Measurements from ENCODE around the gene METTL16. TPM values are rescaled to one million over a fixed set of nuclear protein-coding genes. Genes with fewer than 3 reads are reported as not detected.

Gene METTL16
- total RNA-seq, 1 donor from 2014 or later: 17.6 TPM

- Histone ChIP-seq H3K36me3 (ENCODE audit: control insufficient read depth, insufficient read depth, low read length) (peaks cover 10% of the 10 kb centered on the region), H3K27me3 (ENCODE audit: control insufficient read depth, insufficient read depth, low read length) (no peaks in the 10 kb centered on the region), H3K4me3 (ENCODE audit: low read depth, low read length) (no peak overlapping the region)
- FAIRE-seq (no peak), DNase-seq (ENCODE audit: low read depth) (no peak)
- TF ChIP-seq CTCF (IDR thresholded peaks at IDR 0.05; ENCODE audit: insufficient read depth, low read length, severe bottlenecking): no peak
Observed at GRCh38 chr17:2475056-2475455, 36.6 kb downstream of the METTL16 start.

GRCh38 chr17:2474371-2474770, 37.3 kb downstream of the METTL16 start:
- no peak overlapping the region for H3K4me3 ChIP-seq (ENCODE audit: low read depth, low read length)
- H3K36me3 ChIP-seq (ENCODE audit: control insufficient read depth, insufficient read depth, low read length): peaks cover 9% of the 10 kb centered on the region
- no peak for DNase-seq (ENCODE audit: low read depth)
- H3K27me3 ChIP-seq (ENCODE audit: control insufficient read depth, insufficient read depth, low read length): no peaks in the 10 kb centered on the region
- no peak for FAIRE-seq
- TF ChIP-seq CTCF (IDR thresholded peaks at IDR 0.05; ENCODE audit: insufficient read depth, low read length, severe bottlenecking): no peak

- DNase-seq (ENCODE audit: low read depth): no peak
Observed at GRCh38 chr17:2468270-2468669, 43.4 kb downstream of the METTL16 start.

GRCh38 chr17:2466931-2467330, 44.8 kb downstream of the METTL16 start:
- H3K27me3 ChIP-seq (ENCODE audit: control insufficient read depth, insufficient read depth, low read length): no peaks in the 10 kb centered on the region
- TF ChIP-seq CTCF (IDR thresholded peaks at IDR 0.05; ENCODE audit: insufficient read depth, low read length, severe bottlenecking): no peak
- DNase-seq (ENCODE audit: low read depth) (no peak), FAIRE-seq (no peak)
- peaks cover 16% of the 10 kb centered on the region for H3K36me3 ChIP-seq (ENCODE audit: control insufficient read depth, insufficient read depth, low read length)
- no peak overlapping the region for H3K4me3 ChIP-seq (ENCODE audit: low read depth, low read length)

More at GRCh38 chr17:2468270-2468669, 43.4 kb downstream of the METTL16 start:
- FAIRE-seq: no peak
- Histone ChIP-seq H3K27me3 (ENCODE audit: control insufficient read depth, insufficient read depth, low read length) (no peaks in the 10 kb centered on the region), H3K36me3 (ENCODE audit: control insufficient read depth, insufficient read depth, low read length) (peaks cover 11% of the 10 kb centered on the region), H3K4me3 (ENCODE audit: low read depth, low read length) (no peak overlapping the region)
- TF ChIP-seq CTCF (IDR thresholded peaks at IDR 0.05; ENCODE audit: insufficient read depth, low read length, severe bottlenecking): no peak

GRCh38 chr17:2462481-2462880, 49.2 kb downstream of the METTL16 start:
- DNase-seq (ENCODE audit: low read depth) (no peak), FAIRE-seq (no peak)
- Histone ChIP-seq H3K27me3 (ENCODE audit: control insufficient read depth, insufficient read depth, low read length) (no peaks in the 10 kb centered on the region), H3K4me3 (ENCODE audit: low read depth, low read length) (no peak overlapping the region), H3K36me3 (ENCODE audit: control insufficient read depth, insufficient read depth, low read length) (peaks cover 9% of the 10 kb centered on the region)
- TF ChIP-seq CTCF (IDR thresholded peaks at IDR 0.05; ENCODE audit: insufficient read depth, low read length, severe bottlenecking): no peak

GRCh38 chr17:2459917-2460271, 51.8 kb downstream of the METTL16 start:
- H3K27me3 ChIP-seq (ENCODE audit: control insufficient read depth, insufficient read depth, low read length): no peaks in the 10 kb centered on the region
- no peak for FAIRE-seq
- no peak overlapping the region for H3K4me3 ChIP-seq (ENCODE audit: low read depth, low read length)
- peaks cover 9% of the 10 kb centered on the region for H3K36me3 ChIP-seq (ENCODE audit: control insufficient read depth, insufficient read depth, low read length)
- DNase-seq (ENCODE audit: low read depth): no peak
- TF ChIP-seq CTCF (IDR thresholded peaks at IDR 0.05; ENCODE audit: insufficient read depth, low read length, severe bottlenecking): no peak

Data from bronchial epithelial cell (primary cell).